HEK293T (cell line): ENCODE results near the gene TMEM131.

Experiments
- CTCF ChIA-PET: fragments of 350-600 bp; formaldehyde crosslinking; extraction: SDS; loops from one replicate; lab custom pipeline; 2021; ENCODE audit warnings: antibody characterized with exemption, inconsistent platforms; lab: Yijun Ruan, JAX
- POLR2A ChIA-PET: fragments of 350-600 bp; formaldehyde crosslinking; extraction: SDS; loops from one replicate; lab custom pipeline; 2020; ENCODE audit warnings: antibody characterized with exemption, inconsistent platforms; lab: Yijun Ruan, JAX
- DNase-seq: peaks from one replicate; pipeline ENCODE4 v3.0.0; 2012; ENCODE audit warnings: mixed read lengths; ENCODE audit errors: extremely low spot score
- ARNT ChIP-seq: fragments of 450-650 bp; IDR thresholded peaks from 2 replicates; pipeline ENCODE4 v1.6.1; 2017; ENCODE audit warnings: mild to moderate bottlenecking
- BHLHE40 ChIP-seq: fragments of 450-650 bp; IDR thresholded peaks from 2 replicates; pipeline ENCODE4 v1.6.1; 2016; ENCODE audit warnings: mild to moderate bottlenecking, moderate library complexity, borderline replicate concordance
- CTBP1 ChIP-seq: fragments of 450-650 bp; IDR thresholded peaks from 2 replicates; pipeline ENCODE4 v1.6.1; 2016; ENCODE audit warnings: borderline replicate concordance
- ELF4 ChIP-seq: fragments of 450-650 bp; IDR thresholded peaks from 2 replicates; pipeline ENCODE4 v1.6.1; 2017; ENCODE audit warnings: antibody characterized with exemption
- FOXA1 ChIP-seq: fragments of 450-650 bp; IDR thresholded peaks from 2 replicates; pipeline ENCODE4 v1.6.1; 2016; ENCODE audit warnings: mild to moderate bottlenecking
- FOXK2 ChIP-seq: fragments of 450-650 bp; IDR thresholded peaks from 2 replicates; pipeline ENCODE4 v1.6.1; 2016; ENCODE audit warnings: mild to moderate bottlenecking
- FOXM1 ChIP-seq: fragments of 450-650 bp; IDR thresholded peaks from 2 replicates; pipeline ENCODE4 v1.6.1; 2017; ENCODE audit warnings: mild to moderate bottlenecking, borderline replicate concordance
- HDGF ChIP-seq: fragments of 450-650 bp; IDR thresholded peaks from 2 replicates; pipeline ENCODE4 v1.6.1; 2017; ENCODE audit warnings: antibody characterized with exemption, borderline replicate concordance
- L3MBTL2 ChIP-seq: fragments of 450-650 bp; conservative IDR thresholded peaks from 2 replicates; pipeline ENCODE4 v1.6.1; 2016; ENCODE audit warnings: mild to moderate bottlenecking
- LEF1 ChIP-seq: fragments of 450-650 bp; IDR thresholded peaks from 2 replicates; pipeline ENCODE4 v1.6.1; 2017; ENCODE audit warnings: mild to moderate bottlenecking, borderline replicate concordance
- NFRKB ChIP-seq: fragments of 450-650 bp; IDR thresholded peaks from 2 replicates; pipeline ENCODE4 v1.6.1; 2016; ENCODE audit warnings: mild to moderate bottlenecking, moderate library complexity
- SP1 ChIP-seq: fragments of 450-650 bp; IDR thresholded peaks from 2 replicates; pipeline ENCODE4 v1.6.1; 2017
- SUZ12 ChIP-seq: fragments of 450-650 bp; IDR thresholded peaks from 2 replicates; pipeline ENCODE4 v1.6.1; 2016; ENCODE audit warnings: mild to moderate bottlenecking
- TARDBP ChIP-seq: fragments of 450-650 bp; IDR thresholded peaks from 2 replicates; pipeline ENCODE4 v1.6.1; 2016
- ZNF384 ChIP-seq: fragments of 450-650 bp; IDR thresholded peaks from 2 replicates; pipeline ENCODE4 v1.6.1; 2016
- TF ChIP-seq, protein P1 (sequence below): fragments of 450-650 bp; IDR thresholded peaks from 2 replicates; pipeline ENCODE4 v1.6.1; 2016

The TMEM131 gene

GRCh38 chr2:98037206-98037605 is 41.5 kb upstream of the TMEM131 start:
- ChIA-PET POLR2A (interaction anchor here (0.7 kb wide), 1 partner anchor 1104 kb away, joined by 3 read pairs; no protein-coding TSS in a partner anchor), CTCF (interaction anchor here (1.3 kb wide), 1 partner anchor 230 kb away, joined by 3 read pairs; no protein-coding TSS in a partner anchor)
- TF ChIP-seq TARDBP (no peak), LEF1 (no peak), ELF4 (no peak), CTBP1 (no peak), FOXK2 (no peak), SUZ12 (no peak), HDGF (no peak), ARNT (no peak)
- no peak for DNase-seq

DNA sequence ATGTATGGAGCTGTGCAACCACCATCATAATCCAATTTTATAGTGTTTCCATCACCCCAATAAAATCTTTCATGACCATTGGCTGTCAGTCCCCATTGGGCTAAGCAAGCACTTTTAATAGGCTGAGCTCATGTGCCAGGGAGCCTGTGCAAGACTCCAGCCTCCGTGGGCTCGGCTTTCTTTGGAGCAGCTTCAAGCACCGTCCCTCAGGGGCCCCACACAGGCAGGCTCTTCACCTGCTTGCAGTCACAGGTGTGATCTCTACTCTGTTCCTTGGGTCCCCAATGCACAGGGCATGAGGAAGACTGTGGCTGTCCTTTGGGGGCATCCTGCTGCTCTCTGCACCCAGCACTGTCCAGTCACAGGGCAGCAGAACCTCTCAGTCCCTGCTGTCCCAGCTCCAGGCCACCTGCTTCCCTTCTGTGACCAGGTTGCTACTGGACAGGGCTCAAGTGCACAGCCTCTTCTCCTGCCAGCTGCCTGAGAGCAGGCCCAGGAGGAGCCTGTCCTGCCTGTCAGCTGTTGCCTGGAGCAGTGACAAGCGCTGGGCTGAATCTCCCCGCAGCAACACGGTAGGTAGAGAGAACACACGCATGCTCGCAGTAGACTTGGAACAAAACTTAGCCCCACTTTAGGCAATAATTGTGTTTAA is 40.7 kb upstream of the TMEM131 start:
- CTCF ChIA-PET: interaction anchor here (0.7 to 1.3 kb wide), 2 partner anchors 24 to 230 kb away, joined by 3 read pairs; no protein-coding TSS in a partner anchor

DNA sequence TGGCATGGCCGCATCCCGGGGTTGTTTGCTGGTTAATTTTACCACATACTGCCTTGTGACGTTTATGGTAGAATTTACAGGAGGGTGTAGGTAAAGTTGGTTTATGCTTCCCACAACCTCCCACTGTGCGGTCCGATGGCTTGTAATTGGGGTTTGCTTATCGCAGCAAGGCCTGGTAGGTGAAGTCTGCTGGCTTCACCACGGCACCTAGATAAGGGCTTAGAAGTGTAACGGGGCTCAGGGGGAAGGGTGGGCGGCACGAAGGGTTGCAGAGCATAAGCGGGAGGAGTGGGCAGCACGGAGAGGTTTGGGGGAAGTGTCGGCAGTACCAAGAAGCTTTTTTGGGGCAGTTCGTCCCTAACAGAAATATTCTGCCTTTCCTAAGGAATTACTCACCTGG is 39.0 kb upstream of the TMEM131 start:
- TF ChIP-seq, protein P1, sequence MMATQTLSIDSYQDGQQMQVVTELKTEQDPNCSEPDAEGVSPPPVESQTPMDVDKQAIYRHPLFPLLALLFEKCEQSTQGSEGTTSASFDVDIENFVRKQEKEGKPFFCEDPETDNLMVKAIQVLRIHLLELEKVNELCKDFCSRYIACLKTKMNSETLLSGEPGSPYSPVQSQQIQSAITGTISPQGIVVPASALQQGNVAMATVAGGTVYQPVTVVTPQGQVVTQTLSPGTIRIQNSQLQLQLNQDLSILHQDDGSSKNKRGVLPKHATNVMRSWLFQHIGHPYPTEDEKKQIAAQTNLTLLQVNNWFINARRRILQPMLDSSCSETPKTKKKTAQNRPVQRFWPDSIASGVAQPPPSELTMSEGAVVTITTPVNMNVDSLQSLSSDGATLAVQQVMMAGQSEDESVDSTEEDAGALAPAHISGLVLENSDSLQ: no peak
- TF ChIP-seq FOXM1: no peak
- TF ChIP-seq FOXA1: no peak
- no peak for TF ChIP-seq ELF4
- no peak for TF ChIP-seq CTBP1
- DNase-seq: no peak
- POLR2A ChIA-PET: no interaction called here
- CTCF ChIA-PET: no interaction called here

More for the DNA sequence above, 40.7 kb upstream of the TMEM131 start:
- no peak for TF ChIP-seq NFRKB
- TF ChIP-seq, protein P1: peak; percentile 75
- no peak for DNase-seq
- POLR2A ChIA-PET: interaction anchor here (0.7 to 0.9 kb wide), 2 partner anchors 14 to 1104 kb away, joined by 3 read pairs; no protein-coding TSS in a partner anchor

- no peak for DNase-seq
- POLR2A ChIA-PET: no interaction called here
- CTCF ChIA-PET: no interaction called here
- no peak for TF ChIP-seq ZNF384
- no peak for TF ChIP-seq FOXK2
- no peak for TF ChIP-seq L3MBTL2
- no peak for TF ChIP-seq BHLHE40
- TF ChIP-seq NFRKB: no peak
- TF ChIP-seq, protein P1: no peak
- TF ChIP-seq ARNT: no peak
These were observed 36.3 kb upstream of the TMEM131 start for GRCh38 chr2:98032086-98032485.

DNA sequence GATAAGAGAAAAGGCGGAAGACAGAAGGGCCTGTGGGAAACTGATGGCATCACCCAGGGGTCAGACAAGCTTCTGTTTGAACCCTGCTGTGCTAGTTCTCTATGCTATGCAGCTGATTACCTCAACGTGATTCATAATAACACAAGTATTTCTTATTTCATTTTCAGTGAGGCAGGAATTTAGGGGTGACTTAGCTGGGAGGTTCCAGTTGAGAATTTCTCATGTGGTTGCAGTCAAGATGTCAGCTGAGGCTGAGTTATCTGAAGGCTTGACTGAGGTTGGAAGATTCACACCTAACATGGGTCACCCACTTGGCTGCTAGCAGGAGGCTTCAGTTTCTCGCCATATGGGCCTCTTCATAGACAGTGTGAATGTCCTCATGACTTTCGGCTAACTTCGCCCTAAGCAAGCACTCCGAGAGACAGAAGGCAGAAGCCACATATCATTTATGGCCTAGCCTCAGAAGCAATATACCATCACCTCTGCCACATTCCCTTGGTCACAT is 34.0 kb upstream of the TMEM131 start:
- ChIA-PET CTCF (no interaction called here), POLR2A (no interaction called here)
- no peak for DNase-seq
- TF ChIP-seq LEF1: no peak
- no peak for TF ChIP-seq ELF4
- TF ChIP-seq BHLHE40: no peak
- no peak for TF ChIP-seq L3MBTL2
- no peak for TF ChIP-seq FOXM1
- no peak for TF ChIP-seq TARDBP
- TF ChIP-seq, protein P1: no peak
- TF ChIP-seq ARNT: no peak
- no peak for TF ChIP-seq CTBP1
- TF ChIP-seq SUZ12: no peak
- no peak for TF ChIP-seq SP1
- no peak for TF ChIP-seq ZNF384
- no peak for TF ChIP-seq NFRKB
- no peak for TF ChIP-seq FOXK2

GRCh38 chr2:98028931-98029717 is 33.4 kb upstream of the TMEM131 start:
- ChIA-PET POLR2A (no interaction called here), CTCF (no interaction called here)
- TF ChIP-seq BHLHE40 (no peak), ELF4 (no peak), FOXA1 (no peak), FOXK2 (no peak), L3MBTL2 (no peak), HDGF (no peak), SP1 (no peak), NFRKB (no peak), CTBP1 (no peak), ARNT (no peak), FOXM1 (no peak), LEF1 (no peak), ZNF384 (no peak)
- TF ChIP-seq, protein P1: no peak
- DNase-seq: no peak
